SH-SY5Y (cell line): ENCODE data around the gene TSPY3.
"Not testable (repeated sequence)": the region's sequence is repeated elsewhere in the genome, so short reads cannot be mapped to it uniquely, and the experiment has no call there.

Experiments used
- GATA2 ChIP-seq: IDR thresholded peaks from 2 replicates; pipeline ENCODE4 v1.6.1; 2011; ENCODE audit warnings: mild to moderate bottlenecking, low read depth, low read length
- GATA3 ChIP-seq: IDR thresholded peaks from 2 replicates; pipeline ENCODE4 v1.6.1; 2011; ENCODE audit warnings: low read depth, mild to moderate bottlenecking, low read length, moderate library complexity

Gene TSPY3, protein sequence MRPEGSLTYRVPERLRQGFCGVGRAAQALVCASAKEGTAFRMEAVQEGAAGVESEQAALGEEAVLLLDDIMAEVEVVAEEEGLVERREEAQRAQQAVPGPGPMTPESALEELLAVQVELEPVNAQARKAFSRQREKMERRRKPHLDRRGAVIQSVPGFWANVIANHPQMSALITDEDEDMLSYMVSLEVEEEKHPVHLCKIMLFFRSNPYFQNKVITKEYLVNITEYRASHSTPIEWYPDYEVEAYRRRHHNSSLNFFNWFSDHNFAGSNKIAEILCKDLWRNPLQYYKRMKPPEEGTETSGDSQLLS

GRCh38 chrY:9398121-9398520, at the start of gene TSPY3:
TSS of gene TSPY3 (plus strand) at chrY:9398421. CDS start at chrY:9398467, 46 bp downstream.
- not testable (repeated sequence) for TF ChIP-seq GATA2, GATA3

DNA sequence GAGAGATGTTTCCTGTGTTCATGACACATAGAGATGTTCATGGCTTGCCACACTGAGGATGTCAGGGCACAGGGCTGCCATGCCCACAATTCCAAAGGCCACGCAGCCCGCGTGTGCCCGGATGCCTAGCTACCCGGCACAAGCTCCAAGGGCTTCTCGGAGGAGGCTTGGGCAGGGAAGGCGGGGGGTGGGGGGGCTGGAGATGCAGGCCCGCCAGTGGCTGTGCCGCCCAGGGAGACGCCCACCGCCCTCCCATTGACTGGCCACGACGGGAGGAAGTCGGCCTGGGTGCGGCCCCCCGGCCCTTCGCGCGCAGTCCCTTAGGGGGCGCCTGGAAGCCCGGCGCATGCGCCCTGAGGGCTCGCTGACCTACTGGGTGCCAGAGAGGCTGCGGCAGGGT, 40.7 kb upstream of the TSPY3 start, which contains the start of gene TSPY8:
TSS of gene TSPY8 (plus strand) at position 301 of the 400 bp plus-strand sequence. CDS start at position 347, 46 bp downstream.
- not testable (repeated sequence) for TF ChIP-seq GATA3, GATA2
